ENCODE measurements around the gene SPINK6. TPM values are rescaled to one million over a fixed set of nuclear protein-coding genes. Genes with fewer than 3 reads are reported as not detected.

Gene SPINK6
- total and polyA plus RNA-seq, 2 of the 8 experiments (the other 6 are each of a cell fraction or from before 2014, with no cell fraction given), result not detected

DNA sequence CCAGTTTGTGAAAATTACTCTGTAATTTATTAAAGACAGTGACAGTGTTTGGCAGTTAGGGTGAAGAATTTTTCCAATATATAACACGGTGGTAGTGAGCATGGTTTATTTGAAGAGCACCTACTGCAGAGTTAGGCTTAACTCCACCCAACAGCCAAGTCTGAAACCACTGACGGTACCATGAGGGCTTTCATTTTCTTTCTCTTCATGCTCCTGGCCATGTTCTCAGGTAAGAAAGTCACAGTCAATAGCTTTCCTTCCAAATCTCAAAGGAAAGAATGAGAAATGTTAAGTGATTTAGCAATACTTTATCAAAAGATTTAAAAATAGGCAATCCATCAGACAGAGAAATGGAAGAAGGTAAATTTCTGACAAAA lies 35.6 kb downstream of the SPINK6 start, which contains the start of gene MARCOL:
TSS of gene MARCOL (plus strand) at position 108 of the 377 bp plus-strand sequence. CDS start at position 181, 73 bp downstream.
- Histone ChIP-seq H2BK120ac (replicated peaks; ENCODE audit: low read depth, low read length) (no peak within 1 kb of the TSS), H4K91ac (replicated peaks; ENCODE audit: insufficient read length, low read length) (no peak within 1 kb of the TSS), H3K36me3 (ENCODE audit: control insufficient read depth in 2 of 4, insufficient read depth in 4 of 4, low read length in 3 of 4) (no peaks in the 10 kb centered on the region), H2BK15ac (ENCODE audit: low read length) (no peak within 1 kb of the TSS), H3K9ac (replicated peaks in 1 of 4; ENCODE audit: extremely low read depth in 1 of 4, low read depth in 3 of 4, low read length in 3 of 4) (no peak within 1 kb of the TSS), H3K4me3 (ENCODE audit: extremely low read depth in 1 of 4, insufficient read depth in 2 of 4, low read depth in 3 of 4, low read length in 4 of 4) (no peak within 1 kb of the TSS), H3K4me1 (replicated peaks in 1 of 4; ENCODE audit: control insufficient read depth in 3 of 4, insufficient read depth in 4 of 4, low read length in 3 of 4) (no peaks in the 10 kb centered on the region), H3K23me2 (ENCODE audit: low read depth, low read length) (no peaks in the 10 kb centered on the region), H3K14ac (ENCODE audit: insufficient read length) (no peak within 1 kb of the TSS), H3K27ac (ENCODE audit: low read depth, low read length) (no peak within 1 kb of the TSS), H3K18ac (ENCODE audit: extremely low read depth, low read length) (no peak within 1 kb of the TSS), H2BK20ac (ENCODE audit: low read length) (no peak within 1 kb of the TSS), H3K27me3 (replicated peaks in 1 of 4; ENCODE audit: control insufficient read depth in 3 of 4, extremely low read depth in 1 of 4, insufficient read depth in 3 of 4, low read length in 3 of 4) (no peaks in the 10 kb centered on the region), H3K4ac (replicated peaks; ENCODE audit: insufficient read length, low read depth, low read length) (no peak within 1 kb of the TSS), H4K5ac (ENCODE audit: insufficient read length, low read depth, low read length) (no peak within 1 kb of the TSS), H3K9me3 (ENCODE audit: insufficient read depth in 2 of 2, low read depth in 1 of 2, low read length in 1 of 2) (no peaks in the 10 kb centered on the region), H2AFZ (ENCODE audit: low read length) (no peak within 1 kb of the TSS), H4K8ac (ENCODE audit: extremely low read depth, insufficient read depth, low read length) (no peak within 1 kb of the TSS), H3K79me2 (ENCODE audit: control insufficient read depth in 1 of 2, insufficient read depth in 2 of 2, low read length in 2 of 2) (no peaks in the 10 kb centered on the region), H4K20me1 (replicated peaks in 1 of 2; ENCODE audit: control insufficient read depth in 1 of 2, insufficient read depth in 2 of 2, low read length in 2 of 2) (no peaks in the 10 kb centered on the region), H3K23ac (ENCODE audit: insufficient read length) (no peak within 1 kb of the TSS), H2BK12ac (ENCODE audit: low read depth, low read length) (no peak within 1 kb of the TSS), H2BK5ac (ENCODE audit: low read depth, low read length) (no peak within 1 kb of the TSS), H2AK5ac (ENCODE audit: low read depth, low read length) (no peak within 1 kb of the TSS), H3K79me1 (ENCODE audit: low read depth, low read length) (no peaks in the 10 kb centered on the region), H3K4me2 (ENCODE audit: insufficient read depth in 1 of 2, low read depth in 2 of 2, low read length in 2 of 2) (no peak within 1 kb of the TSS), H3K56ac (replicated peaks; ENCODE audit: insufficient read length, low read depth, low read length) (no peak within 1 kb of the TSS)
- CTCF ChIA-PET (ENCODE audit: partially characterized antibody), result interaction anchor here (0.6 to 1.3 kb wide), 2 partner anchors 39 to 52 kb away, joined by 3 read pairs; no protein-coding TSS in a partner anchor
- DNase-seq (ENCODE audit: low read depth in 1 of 2, low spot score in 2 of 2), result no peak
- no peak for FAIRE-seq
- POLR2A ChIA-PET (ENCODE audit: partially characterized antibody), result no interaction called here
- 82% methylated on average over 2 of the region's 2 CpGs; no CpG with 5 or more reads in 1 of the 2 experiments for WGBS, 2 experiments (ENCODE audit: extremely low coverage in 1 of 2, insufficient coverage in 1 of 2, insufficient read length in 1 of 2, insufficient replicate concordance in 2 of 2, low coverage in 1 of 2, low lambda C conversion rate in 2 of 2, missing lambda C conversion rate in 1 of 2)
- TF ChIP-seq CHD2 (IDR thresholded peaks at IDR 0.05; ENCODE audit: low read length) (no peak), SAP30 (IDR thresholded peaks at IDR 0.05; ENCODE audit: insufficient read depth, insufficient replicate concordance, low read length) (no peak), BACH1 (IDR thresholded peaks at IDR 0.05; ENCODE audit: low read length) (no peak), SP1 (IDR thresholded peaks at IDR 0.05; ENCODE audit: low read depth, low read length) (no peak), GTF2F1 (IDR thresholded peaks at IDR 0.05; ENCODE audit: borderline replicate concordance, low read depth, low read length) (no peak), CTBP2 (IDR thresholded peaks at IDR 0.05; ENCODE audit: borderline replicate concordance, insufficient read depth, insufficient read length, low read length) (no peak), SUZ12 (IDR thresholded peaks at IDR 0.05; ENCODE audit: low read length) (no peak), JUN (IDR thresholded peaks at IDR 0.05; ENCODE audit: low read depth, low read length) (no peak), KDM5A (IDR thresholded peaks at IDR 0.05; ENCODE audit: low read length) (no peak), NANOG (IDR thresholded peaks at IDR 0.05; ENCODE audit: insufficient read depth, low read depth, low read length, poor library complexity, severe bottlenecking) (no peak), CHD1 (IDR thresholded peaks at IDR 0.05; ENCODE audit: low read depth, low read length) (no peak), USF2 (IDR thresholded peaks at IDR 0.05; ENCODE audit: low read length) (no peak), GABPA (IDR thresholded peaks at IDR 0.05; ENCODE audit: borderline replicate concordance, insufficient read depth, low read length) (no peak), TCF12 (IDR thresholded peaks at IDR 0.05; ENCODE audit: low read depth, low read length) (no peak)

Data from H1 (cell line).